HG02943 (cell line): ENCODE data around the gene OR6S1.
"Not testable (repeated sequence)": the region's sequence is repeated elsewhere in the genome, so short reads cannot be mapped to it uniquely, and the experiment has no call there.

Experiments
- ATAC-seq: cut with Tn5 transposase; IDR thresholded peaks from one replicate; pipeline ENCODE4 v1.9.1; 2021; ENCODE audit warnings: mild to moderate bottlenecking, low read depth, moderate library complexity; ENCODE audit not compliant: unreplicated experiment

Gene OR6S1

DNA sequence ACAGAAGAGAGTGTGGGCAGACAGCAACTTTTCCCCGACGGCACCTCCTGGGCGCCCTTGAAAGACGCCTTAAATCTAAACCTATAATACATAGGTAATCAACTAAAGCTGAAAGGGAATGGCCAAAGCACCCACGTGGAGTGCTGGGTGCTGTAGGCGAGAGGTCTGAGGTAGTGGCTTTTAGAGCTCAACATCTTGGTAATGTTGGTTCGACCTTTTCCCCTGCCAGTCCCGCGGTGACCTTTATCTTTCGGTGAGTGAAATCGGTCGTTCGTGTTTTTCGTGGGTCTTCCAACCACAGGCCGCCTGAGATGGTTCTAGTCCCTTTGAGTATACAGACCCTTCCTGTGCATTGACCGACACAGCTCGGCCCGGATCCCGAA is 9.1 kb downstream of the OR6S1 start:
- peak; percentile 22 for ATAC-seq

DNA sequence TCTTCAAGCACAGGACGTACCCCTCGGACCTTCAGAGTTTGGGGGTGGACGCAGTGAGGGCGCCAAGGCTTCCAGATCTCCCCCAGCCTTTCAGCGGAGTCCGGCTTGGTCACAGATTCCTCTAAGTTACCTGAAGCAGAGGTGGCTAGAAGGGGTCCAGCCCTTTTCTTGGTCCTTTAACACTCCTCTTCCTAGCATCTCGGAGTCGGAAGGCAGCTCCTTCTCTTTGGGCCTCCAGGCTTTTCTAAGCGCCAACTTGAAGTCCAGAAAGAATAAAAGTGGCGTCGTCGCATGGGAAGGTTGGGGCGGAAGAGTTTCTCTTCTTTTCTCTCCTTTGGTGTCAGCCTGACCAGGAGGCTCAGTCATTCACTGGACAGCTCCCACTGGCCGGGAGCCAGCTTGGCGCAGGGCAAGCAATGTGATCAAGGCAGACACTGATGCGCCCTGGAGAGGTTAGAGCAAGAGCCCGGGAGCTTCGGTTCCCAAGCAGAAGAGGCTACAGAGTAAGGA is 9.6 kb downstream of the OR6S1 start:
- ATAC-seq, result no peak

DNA sequence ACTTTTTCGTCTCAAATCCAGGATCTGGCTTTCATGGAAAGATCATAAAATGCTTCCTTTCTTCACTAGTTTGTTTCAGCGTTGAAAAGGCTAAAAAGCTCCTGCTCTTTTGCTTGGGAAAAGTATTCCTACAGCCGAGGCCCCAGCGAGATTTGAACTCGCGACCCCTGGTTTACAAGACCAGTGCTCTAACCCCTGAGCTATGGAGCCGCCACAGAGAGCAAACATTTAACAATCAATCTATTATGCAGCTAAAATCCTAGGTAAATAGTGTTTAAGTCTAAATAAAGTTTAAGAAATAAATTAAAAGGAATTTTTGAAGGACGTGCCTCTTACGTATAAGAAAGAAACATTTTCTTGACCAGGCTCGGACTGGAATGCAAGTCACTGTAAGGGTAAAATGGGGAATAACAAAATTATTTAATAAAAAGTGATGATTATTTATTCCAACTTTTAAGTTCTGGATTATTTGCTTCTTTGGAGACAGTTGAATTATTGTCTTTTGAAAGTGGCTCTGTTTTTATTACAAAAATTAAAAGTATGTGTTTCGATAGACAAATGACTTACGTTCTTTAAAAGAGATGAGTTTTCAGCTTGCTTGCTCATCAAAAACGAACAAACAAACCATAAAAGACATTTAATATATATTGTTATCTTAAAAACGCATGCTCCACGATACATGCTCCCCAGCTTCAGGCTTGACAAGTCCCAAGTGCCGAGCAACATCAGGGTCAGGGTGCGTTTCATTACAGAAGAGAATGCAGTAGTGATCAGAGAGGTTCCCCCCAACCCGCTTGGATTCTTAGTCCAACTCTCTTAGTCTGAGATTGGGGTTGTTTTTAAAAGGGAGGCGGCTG is 10.2 kb downstream of the OR6S1 start:
- no peak for ATAC-seq

DNA sequence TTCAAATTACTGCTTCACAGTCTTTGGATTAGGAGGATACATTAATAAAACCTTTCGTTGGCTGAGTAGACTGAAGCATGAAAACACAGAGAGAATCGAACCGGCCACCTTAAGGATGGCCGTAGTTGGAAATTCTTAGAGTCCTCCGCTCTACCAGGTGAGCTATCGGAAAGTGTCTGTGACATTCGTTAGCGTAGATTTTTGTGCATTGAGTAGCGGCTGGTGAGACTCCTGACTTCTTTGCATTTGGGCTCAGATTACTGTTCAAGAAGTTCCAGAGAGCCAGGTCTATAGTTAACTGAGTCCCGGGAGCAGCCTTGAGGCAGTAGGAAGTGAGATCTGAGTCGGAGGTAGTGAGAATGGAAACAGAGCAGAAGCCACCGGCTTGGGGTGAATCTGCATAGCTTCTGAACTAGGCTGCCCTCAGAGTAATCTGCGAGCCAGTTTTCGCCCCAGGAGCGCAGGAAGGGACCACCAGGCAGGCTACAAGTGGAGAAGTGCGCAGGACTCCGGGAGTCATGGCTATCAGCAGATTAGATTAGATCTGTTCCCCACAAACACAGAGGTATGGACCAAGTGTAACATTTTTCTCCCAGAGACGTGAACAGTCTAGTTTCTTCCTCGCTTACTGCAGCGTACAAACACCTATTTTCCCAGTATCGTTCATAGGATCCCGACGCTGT is 11.0 kb downstream of the OR6S1 start:
- ATAC-seq, result no peak

DNA sequence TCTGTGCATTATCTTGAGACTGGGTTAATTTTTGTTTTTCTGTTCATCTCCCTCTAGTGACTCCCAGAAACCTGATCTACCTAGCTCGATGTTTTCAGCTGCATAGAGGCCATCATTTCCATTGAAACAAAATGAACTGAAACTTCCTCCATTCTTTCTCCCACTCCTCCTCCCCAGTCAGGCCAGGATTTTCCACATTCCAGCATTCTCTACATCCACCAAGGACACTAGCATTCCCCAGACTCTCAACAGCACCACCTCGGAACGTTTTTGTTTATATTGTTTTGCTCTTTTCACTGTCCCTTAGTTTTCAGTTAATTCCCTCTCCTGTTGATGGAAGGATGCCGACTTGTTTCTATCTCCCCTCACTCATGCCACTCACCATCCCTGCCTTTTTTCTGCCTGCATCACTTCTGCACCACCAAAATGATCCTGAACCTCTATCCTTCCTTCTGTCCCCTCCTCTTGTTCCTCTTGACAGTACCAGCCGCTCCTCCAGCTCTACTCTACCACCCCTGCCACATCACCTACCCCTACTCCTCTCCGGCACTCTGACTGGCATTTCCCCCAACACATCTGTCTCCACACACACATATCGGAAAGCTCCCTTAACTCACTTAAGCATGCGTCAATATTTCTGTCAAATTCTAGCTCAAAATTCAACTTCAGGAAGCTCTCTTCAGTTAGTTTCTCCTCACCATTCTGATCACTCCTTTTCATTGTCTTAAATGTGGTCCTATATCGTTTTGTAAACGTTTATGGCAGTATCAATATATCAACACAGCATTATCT is 13.2 kb downstream of the OR6S1 start:
- no peak for ATAC-seq

DNA sequence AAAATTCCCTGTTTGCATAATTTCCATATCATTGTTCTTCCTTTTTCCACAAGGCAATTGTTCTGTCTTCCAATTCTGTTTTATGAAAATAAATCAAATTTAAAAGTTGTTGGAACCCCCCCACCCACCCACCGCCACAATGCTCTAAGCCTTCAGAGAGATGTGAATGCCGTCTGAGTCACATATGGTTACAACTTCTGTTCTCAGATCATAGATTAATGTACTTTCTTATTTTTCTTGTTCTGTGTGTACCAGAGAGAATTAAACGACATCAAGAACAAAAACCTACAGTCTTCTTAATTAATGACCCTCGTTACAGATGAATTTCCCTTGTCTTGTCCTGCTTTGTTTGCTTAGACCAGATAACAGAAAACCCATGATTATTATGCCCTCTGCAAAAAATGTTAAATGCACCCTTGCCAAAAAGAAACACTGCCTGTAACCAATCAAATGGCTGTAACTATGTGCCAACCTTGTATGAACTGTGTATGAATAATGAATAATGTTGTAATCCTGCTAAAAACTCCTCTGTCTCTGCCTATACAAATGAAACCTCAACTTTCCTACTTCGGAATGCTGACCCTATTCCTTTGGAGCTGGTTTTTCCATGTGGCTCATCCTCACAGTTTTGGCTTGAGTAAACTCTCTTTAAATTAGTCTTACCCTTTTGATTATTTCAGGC is 14.0 kb downstream of the OR6S1 start:
- no peak for ATAC-seq

DNA sequence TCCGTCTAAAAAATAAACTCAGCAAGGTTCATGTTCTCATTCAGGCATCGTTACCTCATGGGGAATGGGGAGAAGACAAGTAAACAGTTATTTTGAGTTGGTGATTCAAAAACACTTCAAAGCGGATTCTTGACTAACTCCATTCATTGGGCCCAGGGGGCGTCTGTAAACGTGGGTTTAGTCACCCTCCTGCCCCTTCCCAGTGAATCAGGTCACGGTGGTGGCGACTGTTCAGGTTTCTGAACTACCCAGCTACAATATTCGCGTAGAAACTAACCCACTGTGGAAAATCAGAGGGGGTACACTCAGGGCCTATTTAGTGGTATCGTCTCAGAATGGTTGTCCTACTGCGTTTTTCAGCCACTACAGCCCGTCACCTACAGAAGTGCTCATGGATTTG is 15.2 kb downstream of the OR6S1 start:
- ATAC-seq, result no peak

DNA sequence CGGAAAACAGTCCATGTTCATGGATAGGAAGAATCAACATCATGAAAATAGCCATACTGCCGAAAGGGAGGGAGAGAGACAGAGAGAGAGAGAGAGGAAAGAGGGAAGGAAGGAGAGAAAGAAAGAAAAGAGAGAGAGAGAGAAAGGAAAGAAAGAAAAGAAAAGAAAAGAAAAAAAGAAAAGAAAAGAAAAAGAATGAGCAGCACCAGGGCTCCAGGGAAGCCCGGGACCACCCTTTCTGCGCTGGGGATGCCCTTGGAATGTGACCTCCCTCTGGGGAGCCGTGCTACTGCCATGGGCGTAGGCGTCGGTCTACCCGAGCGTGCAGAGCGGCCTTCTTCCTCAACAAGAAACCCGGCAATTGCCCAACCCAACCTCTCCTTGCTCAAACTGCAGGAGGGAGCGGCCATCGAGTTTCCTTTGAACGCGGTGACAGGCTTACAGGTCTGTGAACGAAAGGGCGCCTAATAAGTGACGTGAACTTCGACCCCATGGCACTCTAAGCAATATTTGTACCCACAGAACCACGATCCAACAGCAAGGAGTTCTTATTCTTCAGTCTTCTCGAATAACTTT is 16.9 kb downstream of the OR6S1 start:
- no peak for ATAC-seq

DNA sequence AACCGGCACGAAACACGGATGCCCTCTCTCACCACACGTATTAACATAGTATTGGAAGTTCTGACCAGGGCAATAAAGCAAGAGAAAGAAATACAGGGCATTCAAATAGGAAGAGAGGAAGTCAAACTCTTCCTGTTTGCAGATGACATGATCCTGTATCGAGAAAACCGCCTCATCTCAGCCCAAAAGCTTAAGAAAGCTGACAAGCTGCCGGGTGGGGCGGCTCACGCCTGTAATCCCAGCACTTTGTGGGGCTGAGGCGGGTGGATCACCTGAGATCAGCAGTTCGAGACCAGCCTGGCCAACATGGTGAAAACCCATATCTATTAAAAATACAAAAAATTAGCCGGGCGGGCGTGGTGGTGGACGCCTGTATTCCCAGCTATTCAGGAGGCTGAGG is 17.7 kb downstream of the OR6S1 start:
- ATAC-seq, result no peak

DNA sequence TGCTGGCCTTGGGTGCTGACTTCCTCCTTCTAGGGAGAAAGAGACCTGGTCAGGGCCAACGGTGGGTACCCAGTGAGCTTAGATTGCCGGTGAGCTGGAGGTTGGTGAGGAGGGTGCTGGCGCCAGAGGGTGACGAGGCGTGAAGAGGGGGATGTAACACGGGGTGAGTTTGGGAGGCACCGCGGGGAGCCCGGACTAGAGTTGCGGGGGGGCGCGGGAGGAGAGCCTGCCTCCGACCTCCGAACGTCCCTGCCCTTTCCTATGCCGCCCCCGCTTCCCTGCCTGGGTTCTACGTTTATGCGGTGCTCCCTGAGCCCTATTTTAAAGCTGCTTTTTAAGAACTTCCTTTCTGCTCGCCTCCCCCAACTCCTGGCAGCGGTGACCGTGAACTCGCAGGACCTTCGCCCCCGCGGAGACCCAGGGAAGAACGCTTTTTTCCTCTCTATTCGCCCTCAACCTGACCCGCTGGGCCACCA is 18.6 kb downstream of the OR6S1 start:
- ATAC-seq, result no peak

DNA sequence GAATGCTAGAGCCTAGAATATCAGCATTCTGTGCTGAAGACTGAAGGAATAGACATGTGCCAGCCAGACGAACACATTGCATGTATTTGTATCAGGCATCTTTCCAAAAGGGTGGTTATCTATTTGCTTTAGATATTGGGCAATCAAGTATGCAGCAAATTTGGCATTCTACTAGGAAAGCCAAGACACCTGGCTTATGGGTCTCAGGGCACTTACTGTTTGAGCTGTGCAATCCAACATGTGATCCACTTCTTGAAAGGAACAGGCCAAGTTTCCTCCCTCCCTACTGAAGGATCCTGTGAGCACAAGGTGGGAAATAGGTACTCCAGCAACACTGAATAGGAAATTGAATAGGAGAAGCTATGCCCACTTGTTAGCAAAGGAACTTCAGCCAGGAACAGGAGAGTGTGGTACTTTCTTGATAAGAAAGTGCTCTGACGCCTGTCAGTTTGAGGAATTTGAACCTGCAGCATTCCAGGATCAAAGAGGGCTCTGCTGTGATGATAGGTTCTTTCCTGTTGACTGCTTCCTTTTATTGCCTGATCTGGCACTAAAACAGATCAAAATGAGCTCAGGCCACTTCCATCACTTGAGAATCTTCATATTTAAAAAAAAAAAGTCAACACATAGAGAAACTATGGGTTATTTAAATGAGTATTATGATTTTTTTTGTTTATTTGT is 20.6 kb downstream of the OR6S1 start:
- no peak for ATAC-seq

DNA sequence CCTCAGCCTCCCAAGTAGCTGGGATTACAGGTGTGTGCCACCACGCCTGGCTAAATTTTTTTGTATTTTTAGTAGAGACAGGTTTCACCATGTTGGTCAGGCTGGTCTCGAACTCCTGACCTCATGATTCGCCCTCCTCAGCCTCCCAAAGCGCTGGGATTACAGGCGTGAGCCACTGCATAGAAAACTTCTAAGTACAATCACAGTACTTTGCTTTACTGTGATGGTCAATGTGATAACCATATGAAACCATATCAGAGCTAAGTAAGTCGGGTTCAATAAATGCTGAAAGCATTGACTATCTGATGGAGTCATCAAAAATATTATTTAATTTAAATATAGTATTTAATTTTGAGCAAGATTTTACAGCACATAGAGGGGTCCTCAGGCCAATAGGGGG is 21.8 kb downstream of the OR6S1 start:
- not testable (repeated sequence) for ATAC-seq

DNA sequence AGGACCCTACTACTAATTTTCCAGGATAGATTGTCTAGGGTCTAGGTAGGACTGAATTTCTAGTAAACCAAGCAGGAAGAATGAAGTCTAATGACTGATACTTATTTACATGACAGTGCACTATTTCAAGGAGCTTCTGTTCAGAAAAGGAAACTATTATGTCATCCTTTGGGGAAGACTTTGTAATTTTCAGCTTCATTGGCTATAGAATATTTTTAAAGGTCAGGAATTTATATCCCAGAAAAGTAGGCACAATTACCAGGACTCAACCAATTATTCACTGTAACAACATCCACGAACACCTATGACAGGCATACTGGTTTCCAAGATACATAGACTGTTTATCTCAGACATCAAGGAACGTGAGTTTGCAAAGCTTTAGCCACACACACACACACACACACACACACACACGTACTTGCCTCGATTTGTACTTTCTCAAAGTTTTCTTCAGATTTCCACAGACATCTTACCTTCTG is 23.2 kb downstream of the OR6S1 start:
- no peak for ATAC-seq

DNA sequence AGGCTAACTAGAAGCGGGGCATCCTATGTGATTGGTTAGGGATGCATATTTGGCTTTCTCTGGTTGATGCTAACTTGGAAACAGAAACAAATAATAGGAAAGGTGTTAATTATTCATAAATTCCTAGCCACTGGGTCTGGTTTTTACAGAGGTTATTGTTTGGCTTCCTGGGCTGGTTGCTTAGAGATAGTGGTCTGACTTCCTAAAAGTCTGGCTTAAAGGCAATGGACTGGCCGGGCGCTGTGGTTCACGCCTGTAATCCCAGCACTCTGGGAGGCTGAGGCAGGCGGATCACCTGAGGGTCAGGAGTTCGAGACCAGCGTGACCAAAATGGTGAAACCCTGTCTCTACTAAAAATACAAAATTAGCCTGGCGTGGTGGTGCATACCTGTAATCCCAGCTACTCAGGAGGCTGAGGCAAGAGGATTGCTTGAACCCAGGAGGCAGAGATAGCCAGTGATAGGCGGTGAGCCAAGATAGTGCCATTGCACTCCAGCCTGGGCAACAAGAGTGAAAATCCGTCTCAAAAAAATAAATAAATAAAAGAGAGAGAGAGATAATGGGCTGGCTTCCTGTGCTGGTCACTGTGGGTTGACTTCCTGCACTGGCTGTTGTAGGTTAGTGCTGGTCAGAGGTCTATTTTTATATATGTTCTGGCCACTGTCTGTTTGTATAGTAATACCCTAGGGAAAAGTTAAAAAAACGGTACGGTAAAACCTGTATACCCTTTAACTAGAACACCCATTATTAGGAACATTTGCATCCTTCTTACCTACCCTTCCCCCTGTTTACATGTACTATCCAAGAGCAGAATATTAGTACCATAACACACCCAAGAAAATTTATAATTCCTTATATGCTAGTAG is 24.1 kb downstream of the OR6S1 start:
- peak; percentile 28 for ATAC-seq

DNA sequence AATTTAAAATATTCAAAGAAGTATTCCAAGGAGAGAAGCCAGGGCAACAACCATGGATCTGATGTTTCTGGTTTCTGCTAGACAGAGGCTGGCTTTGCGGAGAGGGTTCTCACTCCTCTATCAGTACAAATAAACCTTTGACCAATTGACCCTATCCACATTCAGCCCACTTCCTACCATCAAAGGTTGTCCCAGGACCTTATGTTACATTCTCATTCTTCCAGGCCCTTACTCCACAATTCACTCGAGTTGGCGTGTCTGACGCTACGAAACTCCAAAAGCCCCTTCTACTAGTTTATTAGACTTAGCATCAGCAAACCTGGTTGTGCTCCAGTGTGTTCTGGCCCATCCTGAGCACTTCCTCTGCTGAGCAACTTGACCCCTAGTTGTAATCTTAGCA is 25.5 kb downstream of the OR6S1 start:
- no peak for ATAC-seq

DNA sequence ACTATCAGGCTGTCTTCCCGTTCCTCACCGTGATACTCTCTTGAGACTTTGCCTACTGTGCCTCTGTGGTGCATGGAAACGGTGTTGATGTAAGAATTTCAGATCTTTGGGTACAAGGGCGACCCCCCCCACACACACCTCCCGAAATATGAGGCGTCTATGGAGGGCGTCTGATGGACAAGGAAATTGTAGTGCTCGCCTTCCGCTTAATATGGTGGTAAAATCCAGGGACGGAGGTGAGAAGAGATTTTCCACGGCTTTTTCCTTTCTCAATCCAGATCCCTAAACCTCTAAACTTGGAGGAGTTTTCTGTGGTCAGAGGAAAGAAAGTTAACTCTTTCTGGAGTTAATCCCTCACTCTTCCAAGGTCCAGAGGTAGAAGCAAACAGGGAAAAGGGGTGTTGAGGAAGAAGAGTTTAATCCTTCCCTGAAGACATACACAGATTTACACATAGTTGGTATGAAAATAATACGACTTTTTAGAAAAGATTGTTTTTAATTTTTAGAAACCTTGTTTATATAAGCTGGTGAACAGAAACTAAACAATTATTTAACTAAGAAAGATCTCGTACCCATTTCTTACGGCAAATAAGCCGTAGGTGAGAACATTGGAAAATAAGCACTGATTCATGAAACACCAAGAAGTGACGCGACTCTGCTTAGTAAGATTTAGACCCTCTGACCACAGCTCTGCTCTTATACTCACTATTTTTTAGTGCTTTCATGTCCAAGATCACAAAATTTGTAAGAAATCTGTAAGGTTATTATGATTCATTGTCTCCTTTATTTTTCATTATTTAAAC is 27.3 kb downstream of the OR6S1 start:
- ATAC-seq, result peak; percentile 6
